Measurements from ENCODE around the gene SIRT7.

- TF ChIP-seq, protein P1, sequence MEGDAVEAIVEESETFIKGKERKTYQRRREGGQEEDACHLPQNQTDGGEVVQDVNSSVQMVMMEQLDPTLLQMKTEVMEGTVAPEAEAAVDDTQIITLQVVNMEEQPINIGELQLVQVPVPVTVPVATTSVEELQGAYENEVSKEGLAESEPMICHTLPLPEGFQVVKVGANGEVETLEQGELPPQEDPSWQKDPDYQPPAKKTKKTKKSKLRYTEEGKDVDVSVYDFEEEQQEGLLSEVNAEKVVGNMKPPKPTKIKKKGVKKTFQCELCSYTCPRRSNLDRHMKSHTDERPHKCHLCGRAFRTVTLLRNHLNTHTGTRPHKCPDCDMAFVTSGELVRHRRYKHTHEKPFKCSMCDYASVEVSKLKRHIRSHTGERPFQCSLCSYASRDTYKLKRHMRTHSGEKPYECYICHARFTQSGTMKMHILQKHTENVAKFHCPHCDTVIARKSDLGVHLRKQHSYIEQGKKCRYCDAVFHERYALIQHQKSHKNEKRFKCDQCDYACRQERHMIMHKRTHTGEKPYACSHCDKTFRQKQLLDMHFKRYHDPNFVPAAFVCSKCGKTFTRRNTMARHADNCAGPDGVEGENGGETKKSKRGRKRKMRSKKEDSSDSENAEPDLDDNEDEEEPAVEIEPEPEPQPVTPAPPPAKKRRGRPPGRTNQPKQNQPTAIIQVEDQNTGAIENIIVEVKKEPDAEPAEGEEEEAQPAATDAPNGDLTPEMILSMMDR (IDR thresholded peaks at IDR 0.05): no peak
- no peak for TF ChIP-seq POLR2A (IDR thresholded peaks at IDR 0.05)
- TF ChIP-seq POLR2AphosphoS5 (IDR thresholded peaks at IDR 0.05): no peak
- TF ChIP-seq EP300 (IDR thresholded peaks at IDR 0.05): no peak
Observed at GRCh38 chr17:81891303-81891552, 26.7 kb downstream of the SIRT7 start.

All from gastroesophageal sphincter (tissue), 3 donors.